ENCODE data around the gene NAT8L.

Gene NAT8L

GRCh38 chr4:2101346-2102044 is 42.4 kb downstream of the NAT8L start:
- Histone ChIP-seq H3K27me3 (ENCODE audit: control insufficient read depth, insufficient read depth, low read length) (no peaks in the 10 kb centered on the region), H3K36me3 (ENCODE audit: control insufficient read depth, insufficient read depth, low read length) (no peaks in the 10 kb centered on the region)

GRCh38 chr4:2102045-2102883 is 43.1 kb downstream of the NAT8L start:
- no peaks in the 10 kb centered on the region for H3K4me1 ChIP-seq
- no peak overlapping the region for H3K4me3 ChIP-seq (ENCODE audit: low read depth, low read length)
- no peaks in the 10 kb centered on the region for H3K27me3 ChIP-seq (ENCODE audit: control insufficient read depth, insufficient read depth, low read length)
- H3K9ac ChIP-seq = no peak overlapping the region
- no peak for TF ChIP-seq CTCF (IDR thresholded peaks at IDR 0.05)
- no peak overlapping the region for H2AFZ ChIP-seq
- H3K9me3 ChIP-seq (ENCODE audit: control insufficient read depth, low read length) = no peaks in the 10 kb centered on the region
- H3K4me2 ChIP-seq (ENCODE audit: low read length) = no peak overlapping the region
- no peaks in the 10 kb centered on the region for H3K79me2 ChIP-seq
- no peak overlapping the region for H3K27ac ChIP-seq
- no peaks in the 10 kb centered on the region for H3K36me3 ChIP-seq (ENCODE audit: control insufficient read depth, insufficient read depth, low read length)

More at GRCh38 chr4:2101346-2102044, 42.4 kb downstream of the NAT8L start:
- no peaks in the 10 kb centered on the region for H3K79me2 ChIP-seq
- no peak overlapping the region for H3K4me2 ChIP-seq (ENCODE audit: low read length)
- H3K27ac ChIP-seq = no peak overlapping the region
- H3K9ac ChIP-seq = no peak overlapping the region
- H3K4me3 ChIP-seq (ENCODE audit: low read depth, low read length) = no peak overlapping the region
- TF ChIP-seq CTCF (IDR thresholded peaks at IDR 0.05) = no peak
- no peaks in the 10 kb centered on the region for H3K4me1 ChIP-seq
- no peak overlapping the region for H2AFZ ChIP-seq
- H3K9me3 ChIP-seq (ENCODE audit: control insufficient read depth, low read length) = no peaks in the 10 kb centered on the region

GRCh38 chr4:2103127-2103842 is 44.2 kb downstream of the NAT8L start:
- Histone ChIP-seq H2AFZ (no peak overlapping the region), H3K79me2 (no peaks in the 10 kb centered on the region), H3K9ac (no peak overlapping the region), H3K4me3 (ENCODE audit: low read depth, low read length) (no peak overlapping the region), H3K27me3 (ENCODE audit: control insufficient read depth, insufficient read depth, low read length) (no peaks in the 10 kb centered on the region), H3K36me3 (ENCODE audit: control insufficient read depth, insufficient read depth, low read length) (no peaks in the 10 kb centered on the region), H3K4me2 (ENCODE audit: low read length) (no peak overlapping the region), H3K9me3 (ENCODE audit: control insufficient read depth, low read length) (no peaks in the 10 kb centered on the region), H3K4me1 (no peaks in the 10 kb centered on the region), H3K27ac (no peak overlapping the region)
- TF ChIP-seq CTCF (IDR thresholded peaks at IDR 0.05) = no peak

GRCh38 chr4:2103843-2104547 is 44.9 kb downstream of the NAT8L start:
- Histone ChIP-seq H3K4me3 (ENCODE audit: low read depth, low read length) (no peak overlapping the region), H2AFZ (no peak overlapping the region), H3K79me2 (no peaks in the 10 kb centered on the region), H3K36me3 (ENCODE audit: control insufficient read depth, insufficient read depth, low read length) (no peaks in the 10 kb centered on the region), H3K4me2 (ENCODE audit: low read length) (no peak overlapping the region), H3K27ac (no peak overlapping the region), H3K9me3 (ENCODE audit: control insufficient read depth, low read length) (no peaks in the 10 kb centered on the region), H3K4me1 (no peaks in the 10 kb centered on the region), H3K9ac (no peak overlapping the region), H3K27me3 (ENCODE audit: control insufficient read depth, insufficient read depth, low read length) (no peaks in the 10 kb centered on the region)
- no peak for TF ChIP-seq CTCF (IDR thresholded peaks at IDR 0.05)
